HEK293T (cell line): Measurements from ENCODE around the gene PTGER4.

ENCODE experiments used
- ARNT ChIP-seq: fragments of 450-650 bp; IDR thresholded peaks from 2 replicates; pipeline ENCODE4 v1.6.1; 2017; ENCODE audit warnings: mild to moderate bottlenecking
- BHLHE40 ChIP-seq: fragments of 450-650 bp; IDR thresholded peaks from 2 replicates; pipeline ENCODE4 v1.6.1; 2016; ENCODE audit warnings: mild to moderate bottlenecking, moderate library complexity, borderline replicate concordance
- ELF4 ChIP-seq: fragments of 450-650 bp; IDR thresholded peaks from 2 replicates; pipeline ENCODE4 v1.6.1; 2017; ENCODE audit warnings: antibody characterized with exemption
- FOXK2 ChIP-seq: fragments of 450-650 bp; IDR thresholded peaks from 2 replicates; pipeline ENCODE4 v1.6.1; 2016; ENCODE audit warnings: mild to moderate bottlenecking
- FOXM1 ChIP-seq: fragments of 450-650 bp; IDR thresholded peaks from 2 replicates; pipeline ENCODE4 v1.6.1; 2017; ENCODE audit warnings: mild to moderate bottlenecking, borderline replicate concordance
- HDGF ChIP-seq: fragments of 450-650 bp; IDR thresholded peaks from 2 replicates; pipeline ENCODE4 v1.6.1; 2017; ENCODE audit warnings: antibody characterized with exemption, borderline replicate concordance
- LEF1 ChIP-seq: fragments of 450-650 bp; IDR thresholded peaks from 2 replicates; pipeline ENCODE4 v1.6.1; 2017; ENCODE audit warnings: mild to moderate bottlenecking, borderline replicate concordance
- NFRKB ChIP-seq: fragments of 450-650 bp; IDR thresholded peaks from 2 replicates; pipeline ENCODE4 v1.6.1; 2016; ENCODE audit warnings: mild to moderate bottlenecking, moderate library complexity
- SP1 ChIP-seq: fragments of 450-650 bp; IDR thresholded peaks from 2 replicates; pipeline ENCODE4 v1.6.1; 2017
- SUZ12 ChIP-seq: fragments of 450-650 bp; IDR thresholded peaks from 2 replicates; pipeline ENCODE4 v1.6.1; 2016; ENCODE audit warnings: mild to moderate bottlenecking
- TARDBP ChIP-seq: fragments of 450-650 bp; IDR thresholded peaks from 2 replicates; pipeline ENCODE4 v1.6.1; 2016

DNA sequence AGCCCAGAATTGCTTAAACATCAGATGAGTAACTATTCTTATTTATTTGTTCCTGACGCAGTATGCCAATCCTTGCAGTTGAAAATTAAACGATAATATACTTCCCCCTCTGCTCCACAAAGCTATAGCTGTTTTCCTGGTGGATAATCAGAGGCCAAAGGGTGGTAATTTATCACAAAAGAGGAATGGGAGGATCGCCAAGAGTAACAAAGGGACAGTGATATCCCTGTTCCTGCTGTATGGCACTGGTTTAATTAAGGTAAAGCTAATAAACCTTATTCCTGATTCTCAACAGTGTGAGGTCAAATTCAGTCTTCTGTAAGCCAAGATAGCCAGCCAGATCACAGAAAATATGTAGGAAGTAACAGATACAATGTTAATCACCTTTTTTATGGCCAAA is 33.4 kb upstream of the PTGER4 start:
- TF ChIP-seq ELF4 (no peak), BHLHE40 (no peak), TARDBP (no peak), NFRKB (no peak), FOXM1 (no peak), FOXK2 (no peak), SUZ12 (no peak), SP1 (no peak), ARNT (no peak), LEF1 (no peak), HDGF (no peak)
